ENCODE measurements around the gene EXOC5.
"Not testable (repeated sequence)": the region's sequence is repeated elsewhere in the genome, so short reads cannot be mapped to it uniquely, and the experiment has no call there.

Gene EXOC5

DNA sequence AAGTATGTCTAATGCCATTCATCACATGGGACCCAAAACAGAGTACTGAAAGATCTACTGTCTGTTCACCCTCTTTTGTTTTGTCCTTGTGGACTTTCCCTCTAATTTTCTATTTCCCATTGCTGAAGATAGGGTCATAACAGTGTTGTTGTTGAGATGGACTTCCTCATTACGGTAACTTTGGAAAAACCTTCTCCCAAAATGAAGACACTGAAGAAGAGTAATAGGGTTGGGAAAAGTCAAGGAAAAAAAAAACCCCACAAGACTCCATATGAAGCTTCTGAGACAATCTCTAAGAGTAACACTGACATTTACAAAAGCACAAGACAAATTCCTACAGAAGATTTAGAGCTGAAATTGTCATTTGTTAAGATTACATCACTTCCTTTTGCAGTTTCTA lies 36.7 kb downstream of the EXOC5 start:
- no peak overlapping the region for H3K27ac ChIP-seq (ENCODE audit: low read depth, low read length)

DNA sequence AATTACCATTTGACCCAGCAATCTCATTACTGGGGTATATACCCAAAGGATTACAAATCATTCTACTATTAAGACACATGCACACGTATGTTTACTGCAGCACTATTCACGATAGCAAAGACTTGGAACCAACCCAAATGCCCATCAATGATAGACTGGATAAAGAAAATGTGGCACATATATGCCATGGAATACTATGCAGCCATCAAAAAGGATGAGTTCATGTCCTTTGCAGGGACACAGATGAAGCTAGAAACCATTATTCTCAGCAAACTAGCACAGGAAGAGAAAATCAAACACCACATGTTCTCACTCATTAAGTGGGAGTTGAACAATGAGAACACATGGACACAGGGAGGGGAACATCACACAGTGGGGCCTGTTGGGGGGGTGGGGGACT lies 40.4 kb downstream of the EXOC5 start:
- not testable (repeated sequence) for H4K20me1 ChIP-seq (ENCODE audit: control insufficient read depth, insufficient read depth, low read depth, low read length)

More for the DNA sequence above, 36.7 kb downstream of the EXOC5 start:
- TF ChIP-seq, protein P1, sequence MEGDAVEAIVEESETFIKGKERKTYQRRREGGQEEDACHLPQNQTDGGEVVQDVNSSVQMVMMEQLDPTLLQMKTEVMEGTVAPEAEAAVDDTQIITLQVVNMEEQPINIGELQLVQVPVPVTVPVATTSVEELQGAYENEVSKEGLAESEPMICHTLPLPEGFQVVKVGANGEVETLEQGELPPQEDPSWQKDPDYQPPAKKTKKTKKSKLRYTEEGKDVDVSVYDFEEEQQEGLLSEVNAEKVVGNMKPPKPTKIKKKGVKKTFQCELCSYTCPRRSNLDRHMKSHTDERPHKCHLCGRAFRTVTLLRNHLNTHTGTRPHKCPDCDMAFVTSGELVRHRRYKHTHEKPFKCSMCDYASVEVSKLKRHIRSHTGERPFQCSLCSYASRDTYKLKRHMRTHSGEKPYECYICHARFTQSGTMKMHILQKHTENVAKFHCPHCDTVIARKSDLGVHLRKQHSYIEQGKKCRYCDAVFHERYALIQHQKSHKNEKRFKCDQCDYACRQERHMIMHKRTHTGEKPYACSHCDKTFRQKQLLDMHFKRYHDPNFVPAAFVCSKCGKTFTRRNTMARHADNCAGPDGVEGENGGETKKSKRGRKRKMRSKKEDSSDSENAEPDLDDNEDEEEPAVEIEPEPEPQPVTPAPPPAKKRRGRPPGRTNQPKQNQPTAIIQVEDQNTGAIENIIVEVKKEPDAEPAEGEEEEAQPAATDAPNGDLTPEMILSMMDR (IDR thresholded peaks at IDR 0.05; ENCODE audit: low read depth, low read length, poor library complexity, severe bottlenecking) = no peak
- TF ChIP-seq EZH2phosphoT487 (IDR thresholded peaks at IDR 0.05; ENCODE audit: borderline replicate concordance, low read length) = no peak
- H3K4me1 ChIP-seq (ENCODE audit: control insufficient read depth, low read length) = peaks cover 4% of the 10 kb centered on the region
- H4K20me1 ChIP-seq (ENCODE audit: control insufficient read depth, insufficient read depth, low read depth, low read length) = no peaks in the 10 kb centered on the region
- no peaks in the 10 kb centered on the region for H3K27me3 ChIP-seq (ENCODE audit: control insufficient read depth, low read length)
- no peaks in the 10 kb centered on the region for H3K79me2 ChIP-seq (ENCODE audit: control insufficient read depth, low read length)
- peaks cover 29% of the 10 kb centered on the region for H3K36me3 ChIP-seq (ENCODE audit: control insufficient read depth, low read length)
- no peak overlapping the region for H3K4me3 ChIP-seq (ENCODE audit: low read length)
- H3K9me2 ChIP-seq (replicated peaks; ENCODE audit: control insufficient read depth, low read length) = no peaks in the 10 kb centered on the region
- H3F3A ChIP-seq (ENCODE audit: control insufficient read depth, insufficient read depth) = 0 out of 2 replicates have a peak, but pooled peaks cover 2% of the 10 kb centered on the region
- H3K4me2 ChIP-seq (ENCODE audit: low read length) = no peak overlapping the region
- no peaks in the 10 kb centered on the region for H3K9me3 ChIP-seq (ENCODE audit: control insufficient read depth, insufficient read depth, low read length)

DNA sequence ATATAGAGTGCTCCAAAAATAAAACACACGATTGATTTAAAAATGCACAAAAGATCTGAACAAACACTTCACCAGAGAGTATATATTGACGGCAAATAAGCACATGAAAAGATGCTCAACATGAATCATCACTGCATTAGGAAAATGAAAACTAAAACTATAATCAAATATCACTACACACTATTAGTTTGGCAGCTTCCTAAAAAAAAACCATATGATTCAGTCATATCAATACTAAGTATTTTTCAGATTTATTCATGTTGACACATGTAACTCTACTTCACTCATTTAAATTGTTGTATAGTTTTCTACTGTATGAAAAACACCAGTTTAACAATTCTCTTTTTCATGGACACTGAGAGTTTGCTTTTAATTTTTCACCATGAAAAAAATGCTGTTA lies 41.6 kb downstream of the EXOC5 start:
- no peak overlapping the region for H3K27ac ChIP-seq (ENCODE audit: low read depth, low read length)
- H3K9me2 ChIP-seq (replicated peaks; ENCODE audit: control insufficient read depth, low read length) = no peaks in the 10 kb centered on the region
- no peaks in the 10 kb centered on the region for H3K9me3 ChIP-seq (ENCODE audit: control insufficient read depth, insufficient read depth, low read length)
- TF ChIP-seq, protein P1 (IDR thresholded peaks at IDR 0.05; ENCODE audit: low read depth, low read length, poor library complexity, severe bottlenecking) = no peak
- no peak for TF ChIP-seq EZH2phosphoT487 (IDR thresholded peaks at IDR 0.05; ENCODE audit: borderline replicate concordance, low read length)
- H3K36me3 ChIP-seq (ENCODE audit: control insufficient read depth, low read length) = peaks cover 34% of the 10 kb centered on the region
- no peaks in the 10 kb centered on the region for H4K20me1 ChIP-seq (ENCODE audit: control insufficient read depth, insufficient read depth, low read depth, low read length)
- no peaks in the 10 kb centered on the region for H3K79me2 ChIP-seq (ENCODE audit: control insufficient read depth, low read length)
- peaks cover 4% of the 10 kb centered on the region for H3K4me1 ChIP-seq (ENCODE audit: control insufficient read depth, low read length)
- H3K4me2 ChIP-seq (ENCODE audit: low read length) = no peak overlapping the region
- no peaks in the 10 kb centered on the region for H3F3A ChIP-seq (ENCODE audit: control insufficient read depth, insufficient read depth)
- H3K27me3 ChIP-seq (ENCODE audit: control insufficient read depth, low read length) = no peaks in the 10 kb centered on the region
- H3K4me3 ChIP-seq (ENCODE audit: low read length) = no peak overlapping the region

More for the DNA sequence above, 40.4 kb downstream of the EXOC5 start:
- peaks cover 39% of the 10 kb centered on the region for H3K36me3 ChIP-seq (ENCODE audit: control insufficient read depth, low read length)
- H3K4me3 ChIP-seq (ENCODE audit: low read length); H3K9me3 ChIP-seq (ENCODE audit: control insufficient read depth, insufficient read depth, low read length); H3F3A ChIP-seq (ENCODE audit: control insufficient read depth, insufficient read depth); H3K79me2 ChIP-seq (ENCODE audit: control insufficient read depth, low read length); H3K4me2 ChIP-seq (ENCODE audit: low read length); H3K9me2 ChIP-seq (replicated peaks; ENCODE audit: control insufficient read depth, low read length); H3K27ac ChIP-seq (ENCODE audit: low read depth, low read length); H3K27me3 ChIP-seq (ENCODE audit: control insufficient read depth, low read length); H3K4me1 ChIP-seq (ENCODE audit: control insufficient read depth, low read length): not testable (repeated sequence)

DNA sequence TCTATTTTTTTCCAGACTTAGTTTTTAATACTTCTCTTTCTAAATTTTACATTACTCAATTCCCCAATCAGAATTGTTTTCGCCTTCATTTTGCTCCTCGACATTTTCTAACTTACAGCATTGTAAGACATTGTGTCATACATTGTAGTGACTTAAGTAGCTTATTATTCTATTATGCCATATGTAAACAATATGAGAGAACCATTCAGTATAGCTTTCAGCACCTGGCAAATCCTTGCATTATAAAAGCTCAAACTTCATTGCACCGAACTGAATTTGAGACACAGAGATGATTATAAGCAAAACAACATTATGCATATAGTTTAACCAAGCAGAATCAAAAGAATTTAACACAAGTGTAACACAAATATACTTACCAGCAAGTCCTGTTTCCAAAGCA lies 46.8 kb downstream of the EXOC5 start:
- no peak for TF ChIP-seq EZH2phosphoT487 (IDR thresholded peaks at IDR 0.05; ENCODE audit: borderline replicate concordance, low read length)
- TF ChIP-seq, protein P1 (IDR thresholded peaks at IDR 0.05; ENCODE audit: low read depth, low read length, poor library complexity, severe bottlenecking) = no peak
- Histone ChIP-seq H3K4me1 (ENCODE audit: control insufficient read depth, low read length) (no peaks in the 10 kb centered on the region), H3K79me2 (ENCODE audit: control insufficient read depth, low read length) (no peaks in the 10 kb centered on the region), H3F3A (ENCODE audit: control insufficient read depth, insufficient read depth) (no peaks in the 10 kb centered on the region), H3K27ac (ENCODE audit: low read depth, low read length) (no peak overlapping the region), H3K4me2 (ENCODE audit: low read length) (no peak overlapping the region), H3K36me3 (ENCODE audit: control insufficient read depth, low read length) (peaks cover 39% of the 10 kb centered on the region), H3K9me2 (replicated peaks; ENCODE audit: control insufficient read depth, low read length) (no peaks in the 10 kb centered on the region), H3K9me3 (ENCODE audit: control insufficient read depth, insufficient read depth, low read length) (no peaks in the 10 kb centered on the region), H4K20me1 (ENCODE audit: control insufficient read depth, insufficient read depth, low read depth, low read length) (no peaks in the 10 kb centered on the region), H3K27me3 (ENCODE audit: control insufficient read depth, low read length) (no peaks in the 10 kb centered on the region), H3K4me3 (ENCODE audit: low read length) (no peak overlapping the region)
